ENCODE data around the gene LRIG1. TPM values are rescaled to one million over a fixed set of nuclear protein-coding genes. Genes with fewer than 3 reads are reported as not detected.

The LRIG1 gene
- total and polyA plus RNA-seq, 10 of the 15 experiments (the other 5 are each of a cell fraction or from before 2014, with no cell fraction given), result 0.84 to 16.4 (median 8.1) TPM

GRCh38 chr3:66473692-66474091 is 27.1 kb downstream of the LRIG1 start:
- Histone ChIP-seq H3K9me3 (replicated peaks; ENCODE audit: control insufficient read depth, insufficient read depth, low read length) (no peaks in the 10 kb centered on the region; the same call in 2 of the 3 replicates), H3K4me3 (0 out of 2 replicates have a peak overlapping the region, but pooled peaks have one; percentile 9), H3K9ac (ENCODE audit: control insufficient read depth, insufficient read depth, low read length) (no peak overlapping the region), H3K79me2 (ENCODE audit: control insufficient read depth, insufficient read depth, low read length) (peaks cover 7% of the 10 kb centered on the region; the same call in 1 of the 2 replicates), H3K4me2 (ENCODE audit: control insufficient read depth, insufficient read depth) (no peak overlapping the region), H2AFZ (ENCODE audit: control insufficient read depth, low read depth, low read length) (no peak overlapping the region), H3K27me3 (replicated peaks in 1 of 2; ENCODE audit: control insufficient read depth in 2 of 2, insufficient read depth in 2 of 2, low read length in 1 of 2) (no peaks in the 10 kb centered on the region), H3K36me3 (ENCODE audit: control insufficient read depth in 2 of 2, insufficient read depth in 2 of 2, low read length in 1 of 2) (no peaks in the 10 kb centered on the region), H3K4me1 (ENCODE audit: control insufficient read depth, insufficient read depth, low read length) (peaks cover 31% of the 10 kb centered on the region), H3K27ac (ENCODE audit: control insufficient read depth, insufficient read depth) (0 out of 2 replicates have a peak overlapping the region, but pooled peaks have one; percentile 73), H4K20me1 (ENCODE audit: control insufficient read depth, insufficient read depth) (no peaks in the 10 kb centered on the region)
- intact Hi-C loops (cut with micrococcal nuclease; ENCODE audit: unreplicated experiment) (loop anchor here (5.0 to 10.0 kb wide), 2 partner anchors 186 to 531 kb away; no protein-coding TSS in a partner anchor), in situ Hi-C loops (cut with MboI) (no loop called here)
- DNase-seq (ENCODE audit: low read depth, low spot score), result no peak
- ChIA-PET SMC1A (ENCODE audit: uncharacterized antibody, unreplicated experiment) (interaction anchor here (0.8 to 2.3 kb wide), 9 partner anchors 10 to 98 kb away, joined by 3 to 12 read pairs (median 6); no protein-coding TSS in a partner anchor), RAD21 (ENCODE audit: unreplicated experiment) (interaction anchor here (1.2 to 2.8 kb wide), 3 partner anchors 9 to 34 kb away, joined by 5 to 15 read pairs (median 10); no protein-coding TSS in a partner anchor), POLR2A (interaction anchor here (0.7 kb wide), 1 partner anchor 171 kb away, joined by 3 read pairs; no protein-coding TSS in a partner anchor), CTCF (interaction anchor here (0.9 to 1.3 kb wide), 4 partner anchors 9 to 219 kb away, joined by 3 to 5 read pairs (median 4); no protein-coding TSS in a partner anchor)
- 93% methylated on average over 11 of the region's 11 CpGs for WGBS (ENCODE audit: insufficient coverage, insufficient replicate concordance, low lambda C conversion rate, missing lambda C conversion rate)
- FAIRE-seq, result no peak
- no TSS peak for BruUV-seq (replicated peaks)
- TF ChIP-seq MLLT1 (IDR thresholded peaks at IDR 0.05) (peak; percentile 54; the same call in 1 of the 2 replicates), CHD1 (IDR thresholded peaks at IDR 0.05; ENCODE audit: low read depth, low read length) (no peak), PAX5 (IDR thresholded peaks at IDR 0.05; ENCODE audit: borderline replicate concordance, low read depth, low read length) (no peak), NFYB (IDR thresholded peaks at IDR 0.05; ENCODE audit: insufficient read depth, low read depth, low read length) (no peak), RB1 (IDR thresholded peaks at IDR 0.05; ENCODE audit: borderline replicate concordance) (no peak), KDM1A (IDR thresholded peaks at IDR 0.05; ENCODE audit: borderline replicate concordance) (no peak)
- ATAC-seq, result no peak
